ENCODE results near the gene DEPDC5.

DEPDC5 gene

GRCh38 chr22:31951194-31952093, 197.6 kb downstream of the DEPDC5 start:
- no peak for DNase-seq (ENCODE audit: low spot score)

- no peak for DNase-seq (ENCODE audit: low spot score)
Measured at GRCh38 chr22:31952094-31952401, 198.2 kb downstream of the DEPDC5 start.

GRCh38 chr22:31952472-31952871, 198.7 kb downstream of the DEPDC5 start:
- peak; percentile 78 for DNase-seq (ENCODE audit: low spot score)

GRCh38 chr22:31953261-31953660, 199.4 kb downstream of the DEPDC5 start:
- DNase-seq (ENCODE audit: low spot score), result no peak

GRCh38 chr22:31954535-31955523, 201.0 kb downstream of the DEPDC5 start:
- DNase-seq (ENCODE audit: low spot score), result no peak

- DNase-seq (ENCODE audit: low spot score), result no peak
Measured at GRCh38 chr22:31956360-31956759, 202.5 kb downstream of the DEPDC5 start.

Data from GM03348 (cell line).